ENCODE measurements around the gene ERI3.

ERI3 gene

DNA sequence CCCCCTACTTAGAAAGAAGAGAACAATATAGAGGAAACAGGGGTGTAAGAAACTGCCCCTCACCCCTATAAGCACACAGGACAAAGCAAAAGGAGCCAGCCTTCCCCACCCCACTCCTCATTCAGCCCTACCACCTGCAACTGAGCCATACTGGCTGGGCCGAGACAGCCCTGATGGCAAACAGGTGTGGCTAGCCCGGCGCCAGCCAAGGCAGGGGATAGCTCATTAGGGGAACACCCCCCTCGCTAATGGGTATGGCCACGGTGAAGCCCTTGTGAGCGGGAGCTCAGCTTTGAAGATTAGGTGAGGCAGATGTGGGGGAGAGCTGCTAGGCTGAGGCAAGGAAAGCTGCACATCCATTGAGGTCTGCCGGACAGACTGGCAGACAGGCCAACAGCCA is 65.5 kb downstream of the ERI3 start:
- Mint-ChIP-seq H3K27me3 (ENCODE audit: low read depth) (no peaks in the 10 kb centered on the region), H3K4me3 (no peak overlapping the region), H3K9me3 (no peaks in the 10 kb centered on the region), H3K4me1 (peaks cover 55% of the 10 kb centered on the region), H3K27ac (no peak overlapping the region), H3K36me3 (ENCODE audit: low read depth) (peaks cover 88% of the 10 kb centered on the region)
- TF ChIP-seq, protein P1, sequence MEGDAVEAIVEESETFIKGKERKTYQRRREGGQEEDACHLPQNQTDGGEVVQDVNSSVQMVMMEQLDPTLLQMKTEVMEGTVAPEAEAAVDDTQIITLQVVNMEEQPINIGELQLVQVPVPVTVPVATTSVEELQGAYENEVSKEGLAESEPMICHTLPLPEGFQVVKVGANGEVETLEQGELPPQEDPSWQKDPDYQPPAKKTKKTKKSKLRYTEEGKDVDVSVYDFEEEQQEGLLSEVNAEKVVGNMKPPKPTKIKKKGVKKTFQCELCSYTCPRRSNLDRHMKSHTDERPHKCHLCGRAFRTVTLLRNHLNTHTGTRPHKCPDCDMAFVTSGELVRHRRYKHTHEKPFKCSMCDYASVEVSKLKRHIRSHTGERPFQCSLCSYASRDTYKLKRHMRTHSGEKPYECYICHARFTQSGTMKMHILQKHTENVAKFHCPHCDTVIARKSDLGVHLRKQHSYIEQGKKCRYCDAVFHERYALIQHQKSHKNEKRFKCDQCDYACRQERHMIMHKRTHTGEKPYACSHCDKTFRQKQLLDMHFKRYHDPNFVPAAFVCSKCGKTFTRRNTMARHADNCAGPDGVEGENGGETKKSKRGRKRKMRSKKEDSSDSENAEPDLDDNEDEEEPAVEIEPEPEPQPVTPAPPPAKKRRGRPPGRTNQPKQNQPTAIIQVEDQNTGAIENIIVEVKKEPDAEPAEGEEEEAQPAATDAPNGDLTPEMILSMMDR (IDR thresholded peaks at IDR 0.05; ENCODE audit: unreplicated experiment in 3 of 3): no peak

DNA sequence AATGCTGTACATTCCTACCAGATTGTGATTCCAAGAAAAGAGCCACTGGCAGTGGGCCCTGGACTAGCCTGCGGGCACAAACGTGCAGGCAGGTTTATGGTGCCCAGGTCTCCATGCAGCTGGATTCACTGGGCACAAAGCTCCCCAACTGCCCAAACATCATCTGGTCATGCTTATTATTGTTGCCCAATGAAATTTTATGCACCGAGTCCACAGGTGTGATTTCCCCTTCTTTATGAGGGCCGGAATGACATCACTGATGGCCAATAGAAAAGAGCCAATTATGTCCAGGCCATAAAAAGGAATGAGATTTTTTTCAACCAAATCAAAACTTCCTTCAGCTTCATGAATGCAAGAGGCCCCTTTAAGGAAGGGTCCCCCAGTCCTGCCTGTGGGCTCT is 66.2 kb downstream of the ERI3 start:
- no peaks in the 10 kb centered on the region for H3K9me3 Mint-ChIP-seq
- TF ChIP-seq, protein P1 (IDR thresholded peaks at IDR 0.05; ENCODE audit: unreplicated experiment in 3 of 3): no peak
- H3K36me3 Mint-ChIP-seq (ENCODE audit: low read depth): peaks cover 89% of the 10 kb centered on the region
- no peak overlapping the region for H3K4me3 Mint-ChIP-seq
- H3K27me3 Mint-ChIP-seq (ENCODE audit: low read depth): no peaks in the 10 kb centered on the region
- H3K27ac Mint-ChIP-seq: no peak overlapping the region
- peaks cover 55% of the 10 kb centered on the region for H3K4me1 Mint-ChIP-seq

DNA sequence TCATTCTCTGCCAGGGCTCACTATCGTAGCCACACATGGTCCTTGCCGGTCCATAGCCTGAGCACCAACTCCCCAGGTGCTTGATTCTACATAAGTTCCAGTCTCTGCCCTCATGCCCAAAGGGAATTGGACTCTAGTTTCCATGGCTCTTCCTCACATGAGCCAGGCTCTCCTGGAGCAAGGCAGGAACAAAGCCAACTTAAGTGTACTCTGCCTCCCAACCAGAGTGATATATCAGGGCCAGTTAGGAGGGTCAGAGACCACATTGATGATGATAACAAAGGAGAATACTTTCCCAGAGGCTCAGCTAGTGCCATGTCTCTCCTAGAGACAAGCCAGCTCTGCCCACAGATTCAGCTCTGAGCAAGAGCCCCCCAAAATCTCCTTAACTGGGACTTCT is 70.9 kb downstream of the ERI3 start:
- Mint-ChIP-seq H3K27me3 (ENCODE audit: low read depth) (no peaks in the 10 kb centered on the region), H3K36me3 (ENCODE audit: low read depth) (peaks cover 76% of the 10 kb centered on the region), H3K4me1 (peaks cover 17% of the 10 kb centered on the region), H3K9me3 (no peaks in the 10 kb centered on the region), H3K4me3 (no peak overlapping the region), H3K27ac (peak overlapping the region in 1 of 3 experiments; percentile 88)
- TF ChIP-seq, protein P1 (IDR thresholded peaks at IDR 0.05; ENCODE audit: unreplicated experiment in 3 of 3): no peak

DNA sequence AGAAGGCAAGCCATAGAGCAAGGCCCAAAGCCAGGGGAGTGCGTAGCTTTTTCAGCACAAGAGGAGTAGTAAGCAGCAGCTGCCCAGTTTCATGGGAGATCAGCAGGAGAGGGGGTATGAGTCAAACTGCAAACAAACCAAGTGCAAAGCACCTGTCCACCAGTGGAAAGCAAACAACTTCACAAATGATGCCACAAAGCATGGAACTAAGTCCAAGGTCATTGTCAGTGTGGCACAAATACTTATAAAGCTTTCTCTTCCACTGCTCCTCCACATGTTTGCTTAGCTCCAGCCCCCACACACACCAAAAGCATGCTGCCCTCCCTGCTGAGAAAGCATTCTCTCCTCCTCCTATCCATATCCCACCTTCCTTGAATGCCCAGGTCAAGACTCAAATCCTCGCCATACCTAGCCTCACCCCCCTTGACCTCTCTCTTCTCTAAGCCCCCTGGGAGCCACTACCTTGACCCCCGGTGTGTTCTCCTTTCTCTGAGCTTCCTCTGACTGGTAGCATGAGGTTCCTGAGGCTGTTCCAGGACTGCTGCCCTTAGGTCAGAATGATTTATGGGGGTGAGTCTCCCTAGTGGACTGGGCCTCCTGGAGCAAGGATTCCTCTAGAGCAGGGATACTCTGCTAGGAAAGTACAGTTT is 71.4 kb downstream of the ERI3 start:
- TF ChIP-seq, protein P1 (IDR thresholded peaks at IDR 0.05; ENCODE audit: unreplicated experiment in 3 of 3): no peak
- no peaks in the 10 kb centered on the region for H3K27me3 Mint-ChIP-seq (ENCODE audit: low read depth)
- H3K9me3 Mint-ChIP-seq: no peaks in the 10 kb centered on the region
- peaks cover 15% of the 10 kb centered on the region for H3K4me1 Mint-ChIP-seq
- peaks cover 72% of the 10 kb centered on the region for H3K36me3 Mint-ChIP-seq (ENCODE audit: low read depth)
- peak overlapping the region in 2 of 3 experiments; percentile 11 to 88 for H3K27ac Mint-ChIP-seq
- H3K4me3 Mint-ChIP-seq: no peak overlapping the region

DNA sequence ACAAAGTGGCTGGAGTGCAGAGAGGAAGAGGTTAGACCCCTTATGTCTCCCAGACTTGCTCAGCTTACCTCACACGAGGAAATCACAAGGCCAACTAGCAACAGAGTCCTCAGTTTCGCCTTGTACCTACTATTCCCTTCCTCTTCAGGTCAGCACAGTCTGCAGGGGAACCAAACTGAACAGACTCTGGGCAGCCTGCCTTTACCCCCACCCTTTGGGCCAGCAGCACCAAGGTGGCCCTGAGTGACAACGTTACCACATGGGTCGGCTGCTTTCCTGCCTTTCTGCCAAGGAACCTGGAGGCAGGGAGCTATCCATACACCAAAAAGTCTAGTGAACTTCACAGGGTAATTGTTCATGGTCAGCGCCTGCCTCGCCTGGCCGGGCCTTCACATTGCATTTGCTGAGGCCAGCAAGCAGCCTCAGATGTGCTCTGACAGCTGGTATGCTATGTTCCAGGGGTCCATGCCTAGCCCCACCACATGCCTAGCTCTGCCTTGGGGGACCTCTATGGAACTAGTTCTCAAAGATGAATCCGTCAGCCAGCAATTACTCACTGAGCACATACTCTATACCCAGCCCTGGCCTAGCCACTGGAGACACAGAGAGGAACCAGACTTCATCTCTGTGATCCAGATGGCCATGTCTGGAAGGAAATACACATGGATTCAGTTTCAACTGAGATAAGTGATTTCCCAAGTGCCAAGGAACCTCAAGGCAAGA is 72.2 kb downstream of the ERI3 start:
- TF ChIP-seq, protein P1 (IDR thresholded peaks at IDR 0.05; ENCODE audit: unreplicated experiment in 3 of 3): no peak
- H3K4me1 Mint-ChIP-seq: peaks cover 15% of the 10 kb centered on the region
- H3K9me3 Mint-ChIP-seq: no peaks in the 10 kb centered on the region
- H3K4me3 Mint-ChIP-seq: no peak overlapping the region
- H3K27me3 Mint-ChIP-seq (ENCODE audit: low read depth): no peaks in the 10 kb centered on the region
- peak overlapping the region in 2 of 3 experiments; percentile 11 to 88 for H3K27ac Mint-ChIP-seq
- peaks cover 65% of the 10 kb centered on the region for H3K36me3 Mint-ChIP-seq (ENCODE audit: low read depth)

Data from nephron (organoid).